HUDEP-2 (cell line): ENCODE results near the gene DCDC2C.

Experiments
- DNase-seq, 76 experiments: peaks; one replicate each; lab custom pipeline; 2025; ENCODE audit not compliant: unreplicated experiment in 76 of 76; lab: John Stamatoyannopoulos, UW

The DCDC2C gene

GRCh38 chr2:3742743-3743508 is 39.6 kb downstream of the DCDC2C start:
- DNase-seq: no peak

- DNase-seq: no peak
These were observed 40.7 kb downstream of the DCDC2C start for GRCh38 chr2:3743951-3744555.

GRCh38 chr2:3745920-3746319 is 42.5 kb downstream of the DCDC2C start:
- DNase-seq: no peak

- DNase-seq: no peak
These were observed 43.8 kb downstream of the DCDC2C start for GRCh38 chr2:3747032-3747654.

GRCh38 chr2:3747826-3748225 is 44.5 kb downstream of the DCDC2C start:
- no peak for DNase-seq

GRCh38 chr2:3749201-3749600 is 45.8 kb downstream of the DCDC2C start:
- DNase-seq: no peak

GRCh38 chr2:3751251-3751650 is 47.9 kb downstream of the DCDC2C start:
- no peak for DNase-seq

GRCh38 chr2:3751806-3752205 is 48.4 kb downstream of the DCDC2C start:
- no peak for DNase-seq

GRCh38 chr2:3752376-3752775 is 49.0 kb downstream of the DCDC2C start:
- no peak for DNase-seq

GRCh38 chr2:3753561-3753960 is 50.2 kb downstream of the DCDC2C start:
- DNase-seq: no peak

GRCh38 chr2:3754280-3754679 is 50.9 kb downstream of the DCDC2C start:
- no peak for DNase-seq

GRCh38 chr2:3754795-3755194 is 51.4 kb downstream of the DCDC2C start:
- DNase-seq: no peak

GRCh38 chr2:3755277-3755676 is 51.9 kb downstream of the DCDC2C start:
- DNase-seq: no peak

- no peak for DNase-seq
These were observed 52.9 kb downstream of the DCDC2C start for GRCh38 chr2:3756306-3756705.

GRCh38 chr2:3758906-3759305 is 55.5 kb downstream of the DCDC2C start:
- no peak for DNase-seq

- no peak for DNase-seq
These were observed 56.0 kb downstream of the DCDC2C start for GRCh38 chr2:3759331-3759730.

- no peak for DNase-seq
These were observed 56.4 kb downstream of the DCDC2C start for GRCh38 chr2:3759761-3760160.

GRCh38 chr2:3761272-3761671 is 57.9 kb downstream of the DCDC2C start:
- DNase-seq: no peak

- DNase-seq: no peak
These were observed 59.5 kb downstream of the DCDC2C start for GRCh38 chr2:3762771-3763447.

GRCh38 chr2:3766824-3767223 is 63.4 kb downstream of the DCDC2C start:
- DNase-seq: no peak

- no peak for DNase-seq
These were observed 65.8 kb downstream of the DCDC2C start for GRCh38 chr2:3768960-3769765.
